Measurements from ENCODE around the gene LASP1. TPM values are rescaled to one million over a fixed set of nuclear protein-coding genes. Genes with fewer than 3 reads are reported as not detected.

LASP1 gene
- total and polyA plus RNA-seq, 2 of the 8 experiments (the other 6 are each of a cell fraction or from before 2014, with no cell fraction given), result 114 to 180 TPM

DNA sequence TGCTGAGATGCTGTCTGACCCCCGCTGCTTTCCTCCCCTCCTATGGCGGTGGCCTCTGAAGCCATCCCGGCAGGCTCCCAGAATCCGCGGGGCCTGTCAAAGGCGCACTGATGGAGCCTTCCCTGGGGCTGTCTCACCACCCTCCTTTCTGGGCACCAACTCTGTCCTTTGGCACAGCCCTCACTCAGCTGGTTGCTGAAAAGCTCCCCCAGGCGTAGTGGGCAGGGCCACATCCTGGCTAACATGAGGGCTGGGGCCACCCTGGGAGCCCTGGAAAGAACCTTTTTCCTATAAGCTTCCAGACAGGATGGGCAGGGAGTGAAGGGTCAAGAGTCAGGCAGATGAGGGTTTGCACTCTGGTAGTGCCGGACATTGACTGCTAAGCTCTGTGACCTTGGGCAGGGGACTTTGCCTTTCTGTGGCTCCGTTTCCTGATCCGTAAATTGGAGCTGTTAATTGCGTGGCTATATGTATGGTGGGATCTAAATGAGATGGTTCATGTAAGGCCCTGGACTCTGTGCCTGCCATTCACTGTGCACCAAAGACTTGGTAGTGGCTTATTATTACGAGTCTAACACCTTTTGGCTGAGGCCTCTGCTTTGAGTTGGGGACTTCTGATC is 27.9 kb downstream of the LASP1 start (continued):
- TF ChIP-seq EP300 (IDR thresholded peaks at IDR 0.05; ENCODE audit: borderline replicate concordance in 1 of 2, low read depth in 2 of 2, low read length in 2 of 2), result no peak
- no peak for TF ChIP-seq POLR2AphosphoS5 (IDR thresholded peaks at IDR 0.05; ENCODE audit: low read depth, low read length)
- TF ChIP-seq, protein P1, sequence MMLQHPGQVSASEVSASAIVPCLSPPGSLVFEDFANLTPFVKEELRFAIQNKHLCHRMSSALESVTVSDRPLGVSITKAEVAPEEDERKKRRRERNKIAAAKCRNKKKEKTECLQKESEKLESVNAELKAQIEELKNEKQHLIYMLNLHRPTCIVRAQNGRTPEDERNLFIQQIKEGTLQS (IDR thresholded peaks at IDR 0.05; ENCODE audit: insufficient read depth, low read depth, low read length), result no peak
- no peak for TF ChIP-seq EGR1 (IDR thresholded peaks at IDR 0.05; ENCODE audit: borderline replicate concordance, low read depth, low read length)

Data from H1 (cell line).